GM23338 (cell line): Measurements from ENCODE around the gene LRMDA.

Experiments used
- CREB1 ChIP-seq: fragments of 250-450 bp; sonication (Bioruptor Pico); IDR thresholded peaks from 2 replicates; pipeline ENCODE4 v1.5.0; 2020; ENCODE audit warnings: low read depth, mild to moderate bottlenecking, moderate library complexity
- EZH2 ChIP-seq: fragments of 200-600 bp; sonication (generic); IDR thresholded peaks from one replicate; pipeline ENCODE4 v1.8.0; 2017; ENCODE audit warnings: antibody characterized with exemption, mild to moderate bottlenecking, low read depth; ENCODE audit not compliant: unreplicated experiment
- EZH2phosphoT487 ChIP-seq: fragments of 200-600 bp; sonication (generic); IDR thresholded peaks from one replicate; pipeline ENCODE4 v1.8.1; 2018; ENCODE audit warnings: antibody characterized with exemption; ENCODE audit not compliant: unreplicated experiment
- JUNB ChIP-seq: IDR thresholded peaks from one replicate; pipeline ENCODE4 v1.6.1; 2016; ENCODE audit warnings: antibody characterized with exemption; ENCODE audit not compliant: unreplicated experiment
- NANOG ChIP-seq: IDR thresholded peaks from 2 replicates; pipeline ENCODE4 v1.6.1; 2016; ENCODE audit warnings: antibody characterized with exemption, borderline replicate concordance
- POLR2AphosphoS5 ChIP-seq: IDR thresholded peaks from 2 replicates; pipeline ENCODE4 v1.6.1; 2016; ENCODE audit warnings: antibody characterized with exemption, low read depth
- ZNF114 ChIP-seq: fragments of 250-450 bp; sonication (Bioruptor Pico); IDR thresholded peaks from 2 replicates; pipeline ENCODE4 v1.5.0; 2020; ENCODE audit warnings: mild to moderate bottlenecking, moderate library complexity
- ZNF331 ChIP-seq: fragments of 250-450 bp; sonication (Bioruptor Pico); IDR thresholded peaks from 2 replicates; pipeline ENCODE4 v1.5.0; 2020; ENCODE audit warnings: low read depth, mild to moderate bottlenecking, moderate library complexity
- TF ChIP-seq, protein P1 (sequence below), 2 experiments: fragments of 200-600 bp in 1 of 2; sonication (generic) in 1 of 2; conservative IDR thresholded peaks; 2 replicates each; pipeline versions ENCODE4 v1.5.1 to v1.6.1; 2016 to 2017; ENCODE audit warnings: antibody characterized with exemption in 2 of 2, low read depth in 2 of 2, mild to moderate bottlenecking in 2 of 2, moderate library complexity in 1 of 2
- TF ChIP-seq, protein P2 (sequence below): IDR thresholded peaks from one replicate; pipeline ENCODE4 v1.6.1; 2018; ENCODE audit warnings: antibody characterized with exemption; ENCODE audit not compliant: unreplicated experiment
- TF ChIP-seq, protein P3 (sequence below): fragments of 250-450 bp; sonication (Bioruptor Pico); IDR thresholded peaks from 2 replicates; pipeline ENCODE4 v1.5.0; 2020; ENCODE audit warnings: mild to moderate bottlenecking, moderate library complexity
- TF ChIP-seq, protein P4 (sequence below): IDR thresholded peaks from 2 replicates; pipeline ENCODE4 v1.6.1; 2016; ENCODE audit warnings: antibody characterized with exemption

DNA sequence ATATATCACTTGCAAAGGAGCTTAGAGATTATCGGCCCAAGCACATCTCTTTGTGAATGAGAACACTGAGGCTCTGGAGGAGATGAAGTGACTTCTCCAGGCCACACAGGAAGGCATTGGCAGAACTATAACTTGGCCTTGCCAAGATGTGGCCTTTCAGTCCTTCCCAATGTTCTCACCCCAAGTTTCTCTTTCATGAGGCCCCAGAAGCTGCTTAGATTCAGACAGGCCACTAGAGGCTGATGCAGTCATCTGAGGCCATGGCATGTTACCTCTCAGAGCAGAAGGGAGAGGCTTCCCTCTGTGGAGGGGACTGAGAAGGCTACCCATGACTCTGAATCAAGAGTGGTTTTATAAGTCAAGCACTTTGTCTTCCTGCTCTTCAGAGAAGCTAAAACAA is 1003.7 kb downstream of the LRMDA start:
- TF ChIP-seq, protein P1, sequence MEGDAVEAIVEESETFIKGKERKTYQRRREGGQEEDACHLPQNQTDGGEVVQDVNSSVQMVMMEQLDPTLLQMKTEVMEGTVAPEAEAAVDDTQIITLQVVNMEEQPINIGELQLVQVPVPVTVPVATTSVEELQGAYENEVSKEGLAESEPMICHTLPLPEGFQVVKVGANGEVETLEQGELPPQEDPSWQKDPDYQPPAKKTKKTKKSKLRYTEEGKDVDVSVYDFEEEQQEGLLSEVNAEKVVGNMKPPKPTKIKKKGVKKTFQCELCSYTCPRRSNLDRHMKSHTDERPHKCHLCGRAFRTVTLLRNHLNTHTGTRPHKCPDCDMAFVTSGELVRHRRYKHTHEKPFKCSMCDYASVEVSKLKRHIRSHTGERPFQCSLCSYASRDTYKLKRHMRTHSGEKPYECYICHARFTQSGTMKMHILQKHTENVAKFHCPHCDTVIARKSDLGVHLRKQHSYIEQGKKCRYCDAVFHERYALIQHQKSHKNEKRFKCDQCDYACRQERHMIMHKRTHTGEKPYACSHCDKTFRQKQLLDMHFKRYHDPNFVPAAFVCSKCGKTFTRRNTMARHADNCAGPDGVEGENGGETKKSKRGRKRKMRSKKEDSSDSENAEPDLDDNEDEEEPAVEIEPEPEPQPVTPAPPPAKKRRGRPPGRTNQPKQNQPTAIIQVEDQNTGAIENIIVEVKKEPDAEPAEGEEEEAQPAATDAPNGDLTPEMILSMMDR (conservative IDR thresholded peaks at IDR 0.05; ENCODE audit: low read depth in 2 of 2): peak in 1 of 2 experiments; percentile 25; a peak in 1 of 4 replicates
- TF ChIP-seq CREB1 (CRISPR knock-in tag): no peak
- TF ChIP-seq EZH2: no peak
- no peak for TF ChIP-seq EZH2phosphoT487
- TF ChIP-seq POLR2AphosphoS5: no peak
- TF ChIP-seq NANOG: no peak
- TF ChIP-seq, protein P2, sequence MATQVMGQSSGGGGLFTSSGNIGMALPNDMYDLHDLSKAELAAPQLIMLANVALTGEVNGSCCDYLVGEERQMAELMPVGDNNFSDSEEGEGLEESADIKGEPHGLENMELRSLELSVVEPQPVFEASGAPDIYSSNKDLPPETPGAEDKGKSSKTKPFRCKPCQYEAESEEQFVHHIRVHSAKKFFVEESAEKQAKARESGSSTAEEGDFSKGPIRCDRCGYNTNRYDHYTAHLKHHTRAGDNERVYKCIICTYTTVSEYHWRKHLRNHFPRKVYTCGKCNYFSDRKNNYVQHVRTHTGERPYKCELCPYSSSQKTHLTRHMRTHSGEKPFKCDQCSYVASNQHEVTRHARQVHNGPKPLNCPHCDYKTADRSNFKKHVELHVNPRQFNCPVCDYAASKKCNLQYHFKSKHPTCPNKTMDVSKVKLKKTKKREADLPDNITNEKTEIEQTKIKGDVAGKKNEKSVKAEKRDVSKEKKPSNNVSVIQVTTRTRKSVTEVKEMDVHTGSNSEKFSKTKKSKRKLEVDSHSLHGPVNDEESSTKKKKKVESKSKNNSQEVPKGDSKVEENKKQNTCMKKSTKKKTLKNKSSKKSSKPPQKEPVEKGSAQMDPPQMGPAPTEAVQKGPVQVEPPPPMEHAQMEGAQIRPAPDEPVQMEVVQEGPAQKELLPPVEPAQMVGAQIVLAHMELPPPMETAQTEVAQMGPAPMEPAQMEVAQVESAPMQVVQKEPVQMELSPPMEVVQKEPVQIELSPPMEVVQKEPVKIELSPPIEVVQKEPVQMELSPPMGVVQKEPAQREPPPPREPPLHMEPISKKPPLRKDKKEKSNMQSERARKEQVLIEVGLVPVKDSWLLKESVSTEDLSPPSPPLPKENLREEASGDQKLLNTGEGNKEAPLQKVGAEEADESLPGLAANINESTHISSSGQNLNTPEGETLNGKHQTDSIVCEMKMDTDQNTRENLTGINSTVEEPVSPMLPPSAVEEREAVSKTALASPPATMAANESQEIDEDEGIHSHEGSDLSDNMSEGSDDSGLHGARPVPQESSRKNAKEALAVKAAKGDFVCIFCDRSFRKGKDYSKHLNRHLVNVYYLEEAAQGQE: no peak
- TF ChIP-seq, protein P3, sequence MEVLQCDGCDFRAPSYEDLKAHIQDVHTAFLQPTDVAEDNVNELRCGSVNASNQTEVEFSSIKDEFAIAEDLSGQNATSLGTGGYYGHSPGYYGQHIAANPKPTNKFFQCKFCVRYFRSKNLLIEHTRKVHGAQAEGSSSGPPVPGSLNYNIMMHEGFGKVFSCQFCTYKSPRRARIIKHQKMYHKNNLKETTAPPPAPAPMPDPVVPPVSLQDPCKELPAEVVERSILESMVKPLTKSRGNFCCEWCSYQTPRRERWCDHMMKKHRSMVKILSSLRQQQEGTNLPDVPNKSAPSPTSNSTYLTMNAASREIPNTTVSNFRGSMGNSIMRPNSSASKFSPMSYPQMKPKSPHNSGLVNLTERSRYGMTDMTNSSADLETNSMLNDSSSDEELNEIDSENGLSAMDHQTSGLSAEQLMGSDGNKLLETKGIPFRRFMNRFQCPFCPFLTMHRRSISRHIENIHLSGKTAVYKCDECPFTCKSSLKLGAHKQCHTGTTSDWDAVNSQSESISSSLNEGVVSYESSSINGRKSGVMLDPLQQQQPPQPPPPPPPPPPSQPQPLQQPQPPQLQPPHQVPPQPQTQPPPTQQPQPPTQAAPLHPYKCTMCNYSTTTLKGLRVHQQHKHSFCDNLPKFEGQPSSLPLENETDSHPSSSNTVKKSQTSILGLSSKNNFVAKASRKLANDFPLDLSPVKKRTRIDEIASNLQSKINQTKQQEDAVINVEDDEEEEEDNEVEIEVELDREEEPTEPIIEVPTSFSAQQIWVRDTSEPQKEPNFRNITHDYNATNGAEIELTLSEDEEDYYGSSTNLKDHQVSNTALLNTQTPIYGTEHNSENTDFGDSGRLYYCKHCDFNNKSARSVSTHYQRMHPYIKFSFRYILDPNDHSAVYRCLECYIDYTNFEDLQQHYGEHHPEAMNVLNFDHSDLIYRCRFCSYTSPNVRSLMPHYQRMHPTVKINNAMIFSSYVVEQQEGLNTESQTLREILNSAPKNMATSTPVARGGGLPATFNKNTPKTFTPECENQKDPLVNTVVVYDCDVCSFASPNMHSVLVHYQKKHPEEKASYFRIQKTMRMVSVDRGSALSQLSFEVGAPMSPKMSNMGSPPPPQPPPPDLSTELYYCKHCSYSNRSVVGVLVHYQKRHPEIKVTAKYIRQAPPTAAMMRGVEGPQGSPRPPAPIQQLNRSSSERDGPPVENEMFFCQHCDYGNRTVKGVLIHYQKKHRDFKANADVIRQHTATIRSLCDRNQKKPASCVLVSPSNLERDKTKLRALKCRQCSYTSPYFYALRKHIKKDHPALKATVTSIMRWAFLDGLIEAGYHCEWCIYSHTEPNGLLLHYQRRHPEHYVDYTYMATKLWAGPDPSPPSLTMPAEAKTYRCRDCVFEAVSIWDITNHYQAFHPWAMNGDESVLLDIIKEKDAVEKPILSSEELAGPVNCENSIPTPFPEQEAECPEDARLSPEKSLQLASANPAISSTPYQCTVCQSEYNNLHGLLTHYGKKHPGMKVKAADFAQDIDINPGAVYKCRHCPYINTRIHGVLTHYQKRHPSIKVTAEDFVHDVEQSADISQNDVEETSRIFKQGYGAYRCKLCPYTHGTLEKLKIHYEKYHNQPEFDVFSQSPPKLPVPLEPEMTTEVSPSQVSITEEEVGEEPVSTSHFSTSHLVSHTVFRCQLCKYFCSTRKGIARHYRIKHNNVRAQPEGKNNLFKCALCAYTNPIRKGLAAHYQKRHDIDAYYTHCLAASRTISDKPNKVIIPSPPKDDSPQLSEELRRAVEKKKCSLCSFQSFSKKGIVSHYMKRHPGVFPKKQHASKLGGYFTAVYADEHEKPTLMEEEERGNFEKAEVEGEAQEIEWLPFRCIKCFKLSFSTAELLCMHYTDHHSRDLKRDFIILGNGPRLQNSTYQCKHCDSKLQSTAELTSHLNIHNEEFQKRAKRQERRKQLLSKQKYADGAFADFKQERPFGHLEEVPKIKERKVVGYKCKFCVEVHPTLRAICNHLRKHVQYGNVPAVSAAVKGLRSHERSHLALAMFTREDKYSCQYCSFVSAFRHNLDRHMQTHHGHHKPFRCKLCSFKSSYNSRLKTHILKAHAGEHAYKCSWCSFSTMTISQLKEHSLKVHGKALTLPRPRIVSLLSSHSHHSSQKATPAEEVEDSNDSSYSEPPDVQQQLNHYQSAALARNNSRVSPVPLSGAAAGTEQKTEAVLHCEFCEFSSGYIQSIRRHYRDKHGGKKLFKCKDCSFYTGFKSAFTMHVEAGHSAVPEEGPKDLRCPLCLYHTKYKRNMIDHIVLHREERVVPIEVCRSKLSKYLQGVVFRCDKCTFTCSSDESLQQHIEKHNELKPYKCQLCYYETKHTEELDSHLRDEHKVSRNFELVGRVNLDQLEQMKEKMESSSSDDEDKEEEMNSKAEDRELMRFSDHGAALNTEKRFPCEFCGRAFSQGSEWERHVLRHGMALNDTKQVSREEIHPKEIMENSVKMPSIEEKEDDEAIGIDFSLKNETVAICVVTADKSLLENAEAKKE (CRISPR knock-in tag): no peak
- TF ChIP-seq, protein P4, sequence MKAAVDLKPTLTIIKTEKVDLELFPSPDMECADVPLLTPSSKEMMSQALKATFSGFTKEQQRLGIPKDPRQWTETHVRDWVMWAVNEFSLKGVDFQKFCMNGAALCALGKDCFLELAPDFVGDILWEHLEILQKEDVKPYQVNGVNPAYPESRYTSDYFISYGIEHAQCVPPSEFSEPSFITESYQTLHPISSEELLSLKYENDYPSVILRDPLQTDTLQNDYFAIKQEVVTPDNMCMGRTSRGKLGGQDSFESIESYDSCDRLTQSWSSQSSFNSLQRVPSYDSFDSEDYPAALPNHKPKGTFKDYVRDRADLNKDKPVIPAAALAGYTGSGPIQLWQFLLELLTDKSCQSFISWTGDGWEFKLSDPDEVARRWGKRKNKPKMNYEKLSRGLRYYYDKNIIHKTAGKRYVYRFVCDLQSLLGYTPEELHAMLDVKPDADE: no peak
- no peak for TF ChIP-seq JUNB
- no peak for TF ChIP-seq ZNF114 (CRISPR knock-in tag)
- no peak for TF ChIP-seq ZNF331 (CRISPR knock-in tag)
